Measurements from ENCODE around the gene NR1H3.

DNA sequence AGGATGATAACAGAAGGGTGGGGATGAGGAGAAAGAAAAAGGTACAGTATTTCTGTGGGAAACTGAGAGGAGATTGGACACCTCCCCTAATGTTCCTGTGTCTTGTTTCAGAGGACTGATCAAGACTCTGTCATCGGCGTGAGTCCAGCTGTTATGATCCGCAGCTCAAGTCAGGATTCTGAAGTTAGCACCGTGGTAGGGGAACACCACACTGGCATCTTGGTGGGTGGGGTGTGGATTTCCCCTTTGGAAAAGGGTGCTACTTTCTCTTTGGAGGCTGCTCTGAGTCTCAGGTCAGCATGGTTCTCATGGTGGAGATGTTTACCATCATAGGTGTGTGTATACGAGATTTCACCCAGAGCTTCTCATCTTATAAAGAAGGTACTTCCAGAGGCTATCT lies 37.6 kb downstream of the NR1H3 start:
- TF ChIP-seq, protein P1, sequence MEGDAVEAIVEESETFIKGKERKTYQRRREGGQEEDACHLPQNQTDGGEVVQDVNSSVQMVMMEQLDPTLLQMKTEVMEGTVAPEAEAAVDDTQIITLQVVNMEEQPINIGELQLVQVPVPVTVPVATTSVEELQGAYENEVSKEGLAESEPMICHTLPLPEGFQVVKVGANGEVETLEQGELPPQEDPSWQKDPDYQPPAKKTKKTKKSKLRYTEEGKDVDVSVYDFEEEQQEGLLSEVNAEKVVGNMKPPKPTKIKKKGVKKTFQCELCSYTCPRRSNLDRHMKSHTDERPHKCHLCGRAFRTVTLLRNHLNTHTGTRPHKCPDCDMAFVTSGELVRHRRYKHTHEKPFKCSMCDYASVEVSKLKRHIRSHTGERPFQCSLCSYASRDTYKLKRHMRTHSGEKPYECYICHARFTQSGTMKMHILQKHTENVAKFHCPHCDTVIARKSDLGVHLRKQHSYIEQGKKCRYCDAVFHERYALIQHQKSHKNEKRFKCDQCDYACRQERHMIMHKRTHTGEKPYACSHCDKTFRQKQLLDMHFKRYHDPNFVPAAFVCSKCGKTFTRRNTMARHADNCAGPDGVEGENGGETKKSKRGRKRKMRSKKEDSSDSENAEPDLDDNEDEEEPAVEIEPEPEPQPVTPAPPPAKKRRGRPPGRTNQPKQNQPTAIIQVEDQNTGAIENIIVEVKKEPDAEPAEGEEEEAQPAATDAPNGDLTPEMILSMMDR (IDR thresholded peaks at IDR 0.05), result no peak
- TF ChIP-seq POLR2A (IDR thresholded peaks at IDR 0.05), result no peak
